Measurements from ENCODE around the gene RASSF4. TPM values are rescaled to one million over a fixed set of nuclear protein-coding genes. Genes with fewer than 3 reads are reported as not detected.
A peak's percentile ranks its signal among the peaks of the same experiment; 100 is the strongest.
"Not testable (repeated sequence)": the region's sequence is repeated elsewhere in the genome, so short reads cannot be mapped to it uniquely, and the experiment has no call there.

RASSF4 gene
- total RNA-seq, 2 donors from 2014 or later: 48.9 to 71.5 TPM

DNA sequence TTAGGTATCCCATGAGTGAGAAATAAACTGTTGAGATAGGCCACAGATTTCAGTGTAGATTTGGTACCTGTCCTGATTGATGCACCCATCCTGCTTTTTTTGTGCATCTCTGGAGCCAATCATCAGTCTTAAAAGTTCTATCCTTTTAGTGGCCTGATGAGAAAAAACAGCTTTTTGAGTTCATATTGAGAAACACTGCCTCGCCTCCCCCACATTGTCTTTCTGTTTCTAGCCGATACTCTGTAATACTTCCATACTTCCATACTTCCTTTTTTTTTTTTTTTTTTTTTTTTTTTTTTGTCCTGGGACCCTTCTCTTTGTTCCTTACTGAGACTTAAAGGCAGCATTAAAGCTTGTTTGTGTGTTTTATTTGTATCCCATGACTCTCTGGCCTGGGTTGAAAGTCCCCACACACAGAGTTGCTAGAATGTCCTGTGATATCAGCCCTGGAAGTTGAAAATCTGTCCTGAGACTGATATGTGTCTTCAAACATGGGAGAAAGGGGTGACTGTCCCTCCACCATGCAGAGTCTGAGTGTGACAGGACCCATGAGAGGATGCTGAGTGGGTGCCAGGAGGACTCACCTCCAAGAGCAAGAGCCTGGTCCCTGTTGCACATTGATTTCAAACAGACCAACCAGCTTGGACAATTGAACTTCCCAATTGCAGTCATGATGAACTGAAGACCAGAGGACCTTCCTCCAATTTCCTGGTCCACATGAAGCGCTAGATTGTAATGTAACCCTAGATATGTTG lies 46.9 kb downstream of the RASSF4 start:
- intact Hi-C loops (cut with DNase I): no loop called here
- no peak for ATAC-seq
- no peak for DNase-seq

DNA sequence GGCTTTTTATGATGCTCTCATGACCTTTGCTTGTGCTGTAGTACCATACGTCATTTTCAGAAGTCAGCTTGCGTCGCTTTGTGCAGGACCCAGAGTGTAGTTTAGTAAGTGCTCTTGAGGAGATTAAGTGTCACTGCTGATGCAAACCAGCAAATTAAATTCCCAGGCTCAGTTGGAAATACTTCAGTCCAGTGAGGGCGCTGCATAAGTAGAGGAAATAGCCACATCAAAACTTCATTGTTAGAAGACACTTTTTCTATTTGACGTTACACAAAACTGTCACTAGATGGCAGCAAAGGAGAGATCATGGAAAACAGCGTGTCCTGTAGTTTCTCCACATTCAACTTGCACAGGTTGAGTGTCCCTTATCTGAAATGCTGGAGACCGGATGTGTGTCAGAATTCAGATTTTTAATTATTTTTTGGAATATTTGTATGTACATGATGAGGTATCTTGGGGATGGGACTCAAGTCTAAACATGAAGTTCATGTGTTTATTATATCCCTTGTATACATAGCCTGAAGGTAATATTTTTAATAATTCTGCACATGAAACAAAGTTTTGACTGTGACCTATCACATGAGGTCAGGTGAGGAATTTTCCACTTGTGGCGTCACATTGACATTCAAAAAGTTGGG lies 49.0 kb downstream of the RASSF4 start:
- ATAC-seq (peak; percentile 86 to 91), DNase-seq (no peak)
- intact Hi-C loops (cut with DNase I): no loop called here

DNA sequence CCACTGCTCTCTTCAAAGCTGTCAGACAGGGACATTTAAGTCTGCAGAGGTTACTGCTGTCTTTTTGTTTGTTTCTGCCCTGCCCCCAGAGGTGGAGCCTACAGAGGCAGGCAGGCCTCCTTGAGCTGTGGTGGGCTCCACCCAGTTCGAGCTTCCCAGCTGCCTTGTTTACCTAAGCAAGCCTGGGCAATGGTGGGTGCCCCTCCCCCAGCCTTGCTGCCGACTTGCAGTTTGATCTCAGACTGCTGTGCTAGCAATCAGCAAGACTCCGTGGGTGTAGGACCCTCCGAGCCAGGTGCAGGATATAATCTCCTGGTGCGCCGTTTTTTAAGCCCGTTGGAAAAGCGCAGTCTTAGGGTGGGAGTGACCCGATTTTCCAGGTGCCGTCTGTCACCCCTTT lies 55.0 kb downstream of the RASSF4 start:
- intact Hi-C loops (cut with DNase I); ATAC-seq; DNase-seq: not testable (repeated sequence)

DNA sequence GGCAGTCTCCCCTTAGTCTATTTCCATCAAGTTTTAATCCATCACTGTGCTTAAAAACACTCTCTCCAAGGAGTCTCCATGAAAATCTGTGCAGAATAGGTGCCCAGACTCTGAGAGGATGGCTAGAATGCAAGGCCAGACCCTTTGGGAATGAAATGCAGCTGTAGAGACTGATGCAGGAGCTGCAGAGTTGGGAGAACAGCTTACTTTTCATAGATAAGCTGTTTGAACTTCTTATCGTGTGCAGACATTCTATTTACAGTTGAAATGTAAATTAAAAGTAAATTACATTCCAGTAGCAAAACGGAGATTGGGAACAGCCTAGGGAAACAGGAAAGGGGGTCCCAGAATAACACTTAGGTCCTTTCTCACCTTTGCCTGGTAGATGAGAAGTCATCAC lies 56.0 kb downstream of the RASSF4 start:
- ATAC-seq: no peak
- intact Hi-C loops (cut with DNase I): no loop called here
- DNase-seq: no peak

DNA sequence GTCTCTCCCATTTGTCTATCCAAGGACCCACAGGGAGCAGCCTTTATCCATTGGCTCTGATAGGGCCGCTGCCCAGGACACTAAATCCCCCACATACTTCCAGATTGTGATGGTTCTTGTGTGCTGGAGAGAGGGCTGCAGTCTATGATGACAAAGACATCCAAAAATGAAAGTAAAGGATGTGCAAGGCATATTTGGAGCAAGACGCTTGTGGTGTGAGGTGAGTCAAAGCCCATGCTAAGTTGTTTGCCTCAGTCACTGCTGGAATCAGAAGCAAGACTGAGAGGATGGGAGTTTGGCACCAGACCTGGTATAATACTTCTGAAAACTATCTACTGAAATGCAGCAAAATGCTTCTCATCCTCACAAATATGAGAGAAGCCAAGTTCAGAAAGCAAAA lies 63.8 kb downstream of the RASSF4 start:
- no peak for DNase-seq
- intact Hi-C loops (cut with DNase I): no loop called here
- ATAC-seq: no peak

DNA sequence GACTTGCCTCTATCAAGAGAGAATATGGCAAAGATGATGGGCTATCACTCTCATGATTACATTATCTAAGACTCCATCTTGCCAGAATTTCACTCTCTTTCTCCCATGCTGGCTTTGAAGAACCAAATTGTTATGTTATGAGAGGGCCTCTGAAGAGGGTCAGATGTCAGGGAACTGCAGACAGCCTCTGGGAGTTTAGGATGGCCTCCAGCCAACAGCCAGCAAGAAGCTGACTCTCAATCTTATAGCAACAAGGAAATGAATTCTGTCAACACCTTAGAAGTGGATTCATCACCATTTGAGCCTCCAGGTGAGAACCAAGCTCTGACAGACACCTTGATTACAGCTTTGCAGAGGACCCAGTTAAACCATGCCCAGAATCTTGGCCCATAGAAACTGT lies 74.7 kb downstream of the RASSF4 start:
- DNase-seq (no peak), ATAC-seq (no peak)
- intact Hi-C loops (cut with DNase I): no loop called here

DNA sequence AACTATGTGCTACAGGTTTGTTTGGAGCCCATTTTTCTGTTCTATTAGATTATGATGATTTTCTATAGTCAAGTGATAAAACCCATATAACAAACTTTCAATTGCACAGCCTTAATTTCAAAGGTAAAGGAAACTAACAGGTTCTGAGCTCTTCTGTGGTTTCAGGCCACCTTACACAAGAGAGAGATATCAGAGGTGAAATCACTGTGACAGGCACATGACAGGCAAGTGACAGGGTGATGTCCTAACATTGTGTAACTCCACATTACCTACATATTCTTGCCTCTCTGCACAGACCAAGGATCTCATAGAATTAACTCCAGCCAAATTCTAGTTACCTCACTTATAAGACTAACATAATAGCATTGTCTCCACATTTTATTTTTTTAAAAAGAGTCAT lies 76.1 kb downstream of the RASSF4 start:
- intact Hi-C loops (cut with DNase I): no loop called here
- DNase-seq (no peak), ATAC-seq (no peak)

DNA sequence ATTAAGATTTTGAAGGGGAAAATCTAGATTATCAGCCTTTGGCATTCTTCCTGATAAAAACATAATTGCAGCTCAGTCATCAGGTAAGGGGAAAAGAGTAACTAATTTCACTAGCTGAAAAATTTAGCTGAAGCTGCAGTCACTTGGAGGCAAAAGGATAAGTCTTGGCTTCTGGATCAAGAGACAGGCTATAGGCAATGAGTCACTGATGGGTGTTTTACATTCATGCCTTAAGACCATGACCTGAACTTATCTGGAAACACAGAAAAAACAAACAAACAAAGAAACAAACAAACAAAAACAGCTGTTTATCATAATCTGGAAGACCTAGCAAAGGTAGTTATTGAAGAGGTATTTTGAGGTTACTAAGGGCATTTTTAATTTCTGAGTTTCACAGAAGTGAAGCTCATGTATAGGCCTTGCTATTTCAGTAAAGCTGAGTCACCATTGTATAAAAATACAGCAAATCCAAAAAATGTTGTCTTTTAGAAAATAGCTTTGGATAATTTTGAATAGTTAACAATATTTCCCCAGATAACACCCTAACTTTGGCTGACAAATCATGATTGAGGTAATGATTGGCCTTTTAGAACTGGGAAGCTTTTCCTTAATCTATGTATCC lies 81.4 kb downstream of the RASSF4 start:
- DNase-seq (no peak), ATAC-seq (no peak)
- intact Hi-C loops (cut with DNase I): no loop called here

DNA sequence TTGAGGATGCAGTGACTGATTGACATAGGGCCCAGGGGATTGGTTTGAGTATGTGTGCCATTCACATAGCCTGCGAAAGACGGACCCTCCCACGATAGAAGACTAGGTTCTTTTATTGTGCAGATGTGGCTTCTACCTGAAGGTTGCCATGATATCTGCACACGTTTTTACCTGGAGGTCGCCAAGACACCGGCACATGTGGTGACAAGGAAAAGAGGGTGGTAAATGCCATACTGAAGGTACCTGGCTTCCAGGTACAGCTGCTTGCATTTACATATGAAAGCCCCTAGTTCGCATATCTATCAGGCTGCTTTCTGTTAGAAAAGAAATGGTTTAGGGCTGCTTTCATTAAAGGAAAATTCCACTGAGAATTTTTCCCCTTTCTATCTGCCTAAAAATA lies 84.7 kb downstream of the RASSF4 start:
- DNase-seq (no peak), ATAC-seq (no peak)
- intact Hi-C loops (cut with DNase I): no loop called here

Other genes with a start within 250 kb of the RASSF4 start
- under 1 TPM; 0.21 to 0.27 TPM for gene TMEM72, start 48.5 kb upstream of the RASSF4 start, total RNA-seq
- gene DEPP1, start 19.0 kb downstream of the RASSF4 start, total RNA-seq: 10 to 100 TPM; 36.7 to 49.2 TPM
- 10 to 100 TPM; 18.9 to 21.1 TPM for gene ZNF22, start 41.1 kb downstream of the RASSF4 start, total RNA-seq

Measured in left cardiac atrium (tissue), 4 donors.